ENCODE measurements around the gene CHST11. TPM values are rescaled to one million over a fixed set of nuclear protein-coding genes. Genes with fewer than 3 reads are reported as not detected.

CHST11 gene
- polyA plus RNA-seq, 1 donor (not counting 4 experiments of a cell fraction or from before 2014, with no cell fraction given): 11.9 TPM

- Histone ChIP-seq H3K4me1 (ENCODE audit: control insufficient read depth, extremely low read depth, insufficient read depth, low read length) (peaks cover 12% of the 10 kb centered on the region), H2AFZ (ENCODE audit: control insufficient read depth, low read length) (no peak overlapping the region), H3K27me3 (ENCODE audit: control insufficient read depth, extremely low read depth, insufficient read depth, low read length) (no peaks in the 10 kb centered on the region), H3K4me2 (ENCODE audit: control insufficient read depth, extremely low read depth, insufficient read depth, low read depth, low read length) (no peak overlapping the region), H3K79me2 (ENCODE audit: control insufficient read depth, insufficient read depth, low read length) (no peaks in the 10 kb centered on the region), H3K9me1 (ENCODE audit: control insufficient read depth, extremely low read depth, insufficient read depth, low read length) (no peaks in the 10 kb centered on the region), H3K36me3 (ENCODE audit: control insufficient read depth in 2 of 2, extremely low read depth in 1 of 2, insufficient read depth in 2 of 2, low read length in 2 of 2) (no peaks in the 10 kb centered on the region), H3K9me3 (ENCODE audit: control insufficient read depth, low read depth, low read length) (no peaks in the 10 kb centered on the region), H3K27ac (ENCODE audit: control insufficient read depth, insufficient read depth, low read length) (no peak overlapping the region), H3K4me3 (ENCODE audit: control insufficient read depth in 2 of 3, extremely low read depth in 1 of 3, insufficient read depth in 2 of 3, low read depth in 1 of 3, low read length in 3 of 3) (no peak overlapping the region), H4K20me1 (ENCODE audit: control insufficient read depth, extremely low read depth, insufficient read depth, low read length) (no peaks in the 10 kb centered on the region), H3K9ac (ENCODE audit: control insufficient read depth, extremely low read depth, insufficient read depth, low read length) (no peak overlapping the region)
- no peak for FAIRE-seq
- no peak for TF ChIP-seq EZH2 (IDR thresholded peaks at IDR 0.05; ENCODE audit: low read length)
- TF ChIP-seq, protein P1, sequence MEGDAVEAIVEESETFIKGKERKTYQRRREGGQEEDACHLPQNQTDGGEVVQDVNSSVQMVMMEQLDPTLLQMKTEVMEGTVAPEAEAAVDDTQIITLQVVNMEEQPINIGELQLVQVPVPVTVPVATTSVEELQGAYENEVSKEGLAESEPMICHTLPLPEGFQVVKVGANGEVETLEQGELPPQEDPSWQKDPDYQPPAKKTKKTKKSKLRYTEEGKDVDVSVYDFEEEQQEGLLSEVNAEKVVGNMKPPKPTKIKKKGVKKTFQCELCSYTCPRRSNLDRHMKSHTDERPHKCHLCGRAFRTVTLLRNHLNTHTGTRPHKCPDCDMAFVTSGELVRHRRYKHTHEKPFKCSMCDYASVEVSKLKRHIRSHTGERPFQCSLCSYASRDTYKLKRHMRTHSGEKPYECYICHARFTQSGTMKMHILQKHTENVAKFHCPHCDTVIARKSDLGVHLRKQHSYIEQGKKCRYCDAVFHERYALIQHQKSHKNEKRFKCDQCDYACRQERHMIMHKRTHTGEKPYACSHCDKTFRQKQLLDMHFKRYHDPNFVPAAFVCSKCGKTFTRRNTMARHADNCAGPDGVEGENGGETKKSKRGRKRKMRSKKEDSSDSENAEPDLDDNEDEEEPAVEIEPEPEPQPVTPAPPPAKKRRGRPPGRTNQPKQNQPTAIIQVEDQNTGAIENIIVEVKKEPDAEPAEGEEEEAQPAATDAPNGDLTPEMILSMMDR (optimal IDR thresholded peaks at IDR 0.05 in 1 of 3, IDR thresholded peaks at IDR 0.05 in 1 of 3, conservative IDR thresholded peaks at IDR 0.05 in 1 of 3; ENCODE audit: extremely low read depth in 1 of 3, insufficient read depth in 2 of 3, low read length in 3 of 3): no peak
- DNase-seq (ENCODE audit: low read depth, low spot score): no peak
- dilution Hi-C loops (cut with MboI; ENCODE audit: extremely low pct_ligation_motif_present, low sequenced_read_pairs): no loop called here
Observed at GRCh38 chr12:104751594-104751993, 294.8 kb downstream of the CHST11 start.

DNA sequence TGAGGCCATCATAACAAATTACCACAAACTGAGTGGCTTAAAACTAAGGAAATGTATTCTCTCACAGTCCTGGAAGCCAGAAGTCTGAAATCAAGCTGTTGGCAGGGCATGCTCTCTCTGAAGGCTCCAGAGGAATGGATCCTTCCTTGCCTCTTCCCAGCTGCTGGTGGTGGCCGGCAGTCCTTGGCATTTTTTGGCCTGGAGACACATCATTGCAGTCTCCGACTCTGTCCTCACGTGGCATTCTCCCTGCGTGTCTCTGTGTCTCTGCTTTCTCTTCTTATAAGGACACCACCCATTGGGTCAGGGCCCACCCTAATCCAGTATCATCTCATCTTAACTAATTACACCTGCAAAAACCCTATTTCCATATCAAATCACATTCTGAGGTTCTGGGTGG, 295.3 kb downstream of the CHST11 start:
- H4K20me1 ChIP-seq (ENCODE audit: control insufficient read depth, extremely low read depth, insufficient read depth, low read length): no peaks in the 10 kb centered on the region
- no peak for DNase-seq (ENCODE audit: low read depth, low spot score)
- H3K9me1 ChIP-seq (ENCODE audit: control insufficient read depth, extremely low read depth, insufficient read depth, low read length): no peaks in the 10 kb centered on the region
- H3K4me3 ChIP-seq (ENCODE audit: control insufficient read depth in 2 of 3, extremely low read depth in 1 of 3, insufficient read depth in 2 of 3, low read depth in 1 of 3, low read length in 3 of 3): no peak overlapping the region
- H2AFZ ChIP-seq (ENCODE audit: control insufficient read depth, low read length): no peak overlapping the region
- no peak for TF ChIP-seq EZH2 (IDR thresholded peaks at IDR 0.05; ENCODE audit: low read length)
- TF ChIP-seq, protein P1 (optimal IDR thresholded peaks at IDR 0.05 in 1 of 3, IDR thresholded peaks at IDR 0.05 in 1 of 3, conservative IDR thresholded peaks at IDR 0.05 in 1 of 3; ENCODE audit: extremely low read depth in 1 of 3, insufficient read depth in 2 of 3, low read length in 3 of 3): no peak
- H3K36me3 ChIP-seq (ENCODE audit: control insufficient read depth in 2 of 2, extremely low read depth in 1 of 2, insufficient read depth in 2 of 2, low read length in 2 of 2): peaks cover 0 to under 1% of the 10 kb centered on the region in 2 experiments
- H3K27ac ChIP-seq (ENCODE audit: control insufficient read depth, insufficient read depth, low read length): no peak overlapping the region
- dilution Hi-C loops (cut with MboI; ENCODE audit: extremely low pct_ligation_motif_present, low sequenced_read_pairs): no loop called here
- no peaks in the 10 kb centered on the region for H3K27me3 ChIP-seq (ENCODE audit: control insufficient read depth, extremely low read depth, insufficient read depth, low read length)
- H3K4me1 ChIP-seq (ENCODE audit: control insufficient read depth, extremely low read depth, insufficient read depth, low read length): peaks cover 12% of the 10 kb centered on the region
- no peaks in the 10 kb centered on the region for H3K9me3 ChIP-seq (ENCODE audit: control insufficient read depth, low read depth, low read length)
- H3K9ac ChIP-seq (ENCODE audit: control insufficient read depth, extremely low read depth, insufficient read depth, low read length): no peak overlapping the region
- no peaks in the 10 kb centered on the region for H3K79me2 ChIP-seq (ENCODE audit: control insufficient read depth, insufficient read depth, low read length)
- no peak for FAIRE-seq
- H3K4me2 ChIP-seq (ENCODE audit: control insufficient read depth, extremely low read depth, insufficient read depth, low read depth, low read length): no peak overlapping the region
